GM23248 (cell line): ENCODE measurements around the gene EFHB.

Experiments
- EZH2 ChIP-seq: fragments of 200-600 bp; sonication (generic); IDR thresholded peaks from 2 replicates; pipeline ENCODE4 v1.6.1; 2018; ENCODE audit warnings: antibody characterized with exemption, mild to moderate bottlenecking; ENCODE audit not compliant: insufficient read depth, poor library complexity, severe bottlenecking
- EZH2phosphoT487 ChIP-seq: fragments of 200-600 bp; sonication (generic); IDR thresholded peaks from 2 replicates; pipeline ENCODE4 v1.6.1; 2018; ENCODE audit warnings: antibody characterized with exemption, moderate library complexity, mild to moderate bottlenecking, low read depth; ENCODE audit not compliant: insufficient read depth

GRCh38 chr3:19931180-19931692, 2.8 kb downstream of the EFHB start:
- no peak for TF ChIP-seq EZH2
- TF ChIP-seq EZH2phosphoT487: no peak
